Right forelimb (tissue), 1 donor: Measurements from ENCODE around the gene CAPN8.

ENCODE experiments used
- DNase-seq: peaks from one replicate; pipeline ENCODE4 v3.0.0-alpha.2; 2018

CAPN8 gene

DNA sequence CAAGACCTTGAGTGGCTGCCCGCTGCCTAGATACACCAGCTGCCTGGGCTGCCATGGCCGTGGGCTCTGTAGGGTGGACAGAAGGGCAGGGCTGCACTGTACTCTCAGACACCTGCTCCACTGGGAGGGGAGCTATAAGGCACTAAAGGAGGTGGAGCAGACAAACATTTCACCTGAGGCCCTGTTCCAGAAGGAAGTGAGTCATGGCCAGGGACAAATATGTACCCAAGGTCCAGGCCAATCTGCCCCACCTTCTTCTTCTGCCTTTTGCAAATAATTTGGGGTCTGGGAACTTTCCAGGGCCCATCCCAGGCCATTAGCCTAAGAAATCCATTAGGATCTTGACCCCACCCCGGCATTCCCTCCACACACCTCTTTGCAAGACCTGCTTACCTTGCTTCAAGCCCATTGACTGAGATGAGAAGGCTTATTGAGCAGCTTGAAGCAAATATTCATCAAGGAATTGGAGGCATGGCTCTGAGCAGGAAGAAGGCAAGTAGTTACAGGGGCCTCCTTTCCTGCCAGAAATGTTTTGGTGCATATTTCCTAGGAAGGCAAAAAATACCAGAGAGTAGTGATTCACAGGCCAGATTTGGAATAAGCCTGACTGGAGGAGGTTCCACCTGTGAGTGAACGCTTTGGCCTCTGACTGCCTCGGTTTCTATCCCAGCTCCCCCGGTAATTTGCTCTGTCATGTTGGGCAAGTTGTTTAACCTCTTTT lies at the start of gene CAPN8:
TSS of gene CAPN8 (minus strand) at position 110 of the 721 bp plus-strand sequence. CDS start at position 55, 55 bp downstream.
- no peak for DNase-seq

DNA sequence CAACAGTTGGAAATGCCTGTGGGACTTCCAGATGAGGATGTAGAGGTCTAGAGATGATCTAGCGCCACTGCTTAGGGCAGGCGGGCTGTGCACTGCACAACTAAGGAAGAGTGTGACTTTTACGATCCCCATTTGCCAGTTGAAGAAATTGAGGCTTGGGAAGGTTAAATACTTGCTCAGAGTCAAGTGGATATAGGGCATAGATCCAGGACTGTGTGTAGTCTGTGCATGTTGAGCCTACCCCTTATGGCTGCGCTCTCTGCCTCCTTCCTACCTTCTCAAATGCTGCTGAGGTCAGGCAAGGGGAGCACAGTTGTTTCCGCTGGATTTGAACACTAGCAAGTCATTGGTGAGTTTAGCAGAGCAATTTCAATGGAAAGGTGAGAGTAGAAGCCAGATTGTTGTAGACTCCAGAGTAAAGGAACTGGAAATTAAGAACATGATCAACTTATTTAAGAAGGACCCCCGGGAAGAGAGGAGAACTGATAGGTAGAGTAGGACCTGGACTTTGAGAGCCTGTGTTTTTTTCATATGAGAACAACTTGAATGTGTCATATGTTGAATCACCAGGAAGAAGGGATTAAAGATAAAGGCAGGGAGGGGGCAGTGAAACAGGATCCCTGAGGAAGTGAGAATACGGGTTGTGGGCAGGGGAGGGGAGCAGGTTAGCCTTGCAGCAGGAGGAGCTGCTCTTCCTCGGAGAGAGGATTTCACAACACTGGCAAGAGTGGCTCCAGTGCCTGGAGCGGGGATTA lies 49.5 kb upstream of the CAPN8 start:
- DNase-seq = no peak

DNA sequence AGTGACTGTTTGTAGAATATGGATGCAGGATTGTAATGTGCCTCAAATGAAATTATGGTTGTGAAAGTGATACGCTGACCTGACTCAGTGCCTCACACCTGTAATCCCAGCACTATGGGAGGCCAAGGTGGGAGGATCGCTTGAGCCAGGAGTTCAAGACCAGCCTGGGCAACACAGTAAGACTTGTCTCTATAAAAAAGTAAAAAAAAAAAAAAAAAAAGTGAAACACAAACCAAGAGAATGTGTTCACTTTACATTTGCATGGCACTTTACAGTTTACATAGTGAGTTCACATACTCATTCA lies 48.9 kb upstream of the CAPN8 start:
- no peak for DNase-seq

GRCh38 chr1:223713546-223714420 lies 48.3 kb upstream of the CAPN8 start:
- DNase-seq = no peak

- peak; percentile 76 for DNase-seq
Observed at GRCh38 chr1:223712850-223713474, 47.5 kb upstream of the CAPN8 start.

- DNase-seq = peak; percentile 89
Observed at GRCh38 chr1:223712194-223712849, 46.8 kb upstream of the CAPN8 start, which contains the start of gene CAPN2. TSS of gene CAPN2 (plus strand) at chr1:223712539. CDS start at chr1:223712641, 102 bp downstream.

DNA sequence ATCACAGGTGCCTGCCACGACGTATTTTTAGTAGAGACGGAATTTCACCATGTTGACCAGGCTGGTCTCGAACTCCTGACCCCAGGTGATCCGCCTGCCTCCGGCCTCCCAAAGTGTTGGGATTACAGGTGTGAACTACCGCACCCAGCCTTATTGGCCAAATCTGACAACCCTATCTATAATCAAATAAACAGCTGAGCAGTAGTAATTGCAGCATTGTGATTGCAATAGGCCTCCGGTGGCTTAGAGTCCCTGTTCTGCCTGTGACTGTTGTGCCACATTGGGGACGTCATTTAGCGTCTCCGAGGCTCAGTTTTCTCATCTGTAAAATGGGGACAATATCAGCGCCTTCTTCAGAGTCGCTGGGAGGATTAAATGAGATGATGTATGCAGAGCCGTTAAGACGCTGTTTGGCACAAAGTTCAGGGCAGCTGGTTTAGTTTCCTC lies 46.3 kb upstream of the CAPN8 start:
- DNase-seq = no peak

GRCh38 chr1:223711173-223711572 lies 45.7 kb upstream of the CAPN8 start:
- no peak for DNase-seq

GRCh38 chr1:223710179-223711133 lies 45.0 kb upstream of the CAPN8 start:
- DNase-seq = no peak

GRCh38 chr1:223709598-223709997 lies 44.1 kb upstream of the CAPN8 start:
- DNase-seq = no peak

DNA sequence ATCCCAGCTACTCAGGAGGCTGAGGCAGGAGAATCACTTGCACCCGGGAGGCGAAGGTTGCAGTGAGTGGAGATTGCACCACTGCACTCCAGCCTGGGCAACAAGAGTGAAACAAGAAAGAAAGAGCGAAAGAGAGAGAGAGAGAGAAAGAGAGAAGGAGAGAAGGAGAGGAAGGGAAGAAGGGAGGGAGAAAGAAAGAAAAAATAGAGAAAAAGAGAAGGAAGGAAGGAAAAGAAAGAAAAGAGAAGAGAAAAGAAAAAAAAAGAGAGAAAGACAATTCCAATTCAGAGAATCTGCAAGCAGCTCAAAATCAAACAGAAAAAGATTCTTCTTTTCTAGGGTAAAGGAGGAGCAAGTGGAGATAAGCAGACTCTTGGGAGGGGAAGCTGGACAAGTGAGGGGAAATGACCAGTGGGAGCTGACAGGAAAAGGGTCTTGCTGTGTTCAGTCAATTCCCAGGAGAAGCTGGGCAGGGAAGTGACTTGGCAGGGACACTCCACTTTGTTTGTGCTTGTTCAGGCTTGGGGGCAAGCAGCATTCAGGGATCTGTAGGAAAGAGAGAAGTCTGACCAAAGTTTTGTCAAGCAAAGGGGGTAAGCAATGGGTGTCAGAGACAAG lies 43.3 kb upstream of the CAPN8 start:
- DNase-seq = no peak

DNA sequence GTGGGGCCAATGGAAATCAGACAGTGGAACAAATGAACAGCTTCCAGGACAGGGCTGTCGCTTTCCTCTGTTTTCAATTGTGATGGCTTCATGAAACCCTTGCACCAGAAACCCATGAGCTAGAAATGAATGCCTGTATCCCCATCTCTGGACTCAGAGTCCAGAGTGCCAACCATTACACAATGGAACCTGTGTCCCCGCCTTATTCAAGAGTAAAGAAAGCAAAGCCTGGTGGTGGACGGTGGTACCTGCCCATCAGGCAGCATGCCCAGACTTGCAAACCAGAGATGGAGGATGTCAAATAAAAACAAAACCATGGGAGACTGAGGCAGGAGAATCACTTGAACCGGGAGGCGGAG lies 42.5 kb upstream of the CAPN8 start:
- DNase-seq = no peak

- DNase-seq = no peak
Observed at GRCh38 chr1:223707256-223708000, 41.9 kb upstream of the CAPN8 start.

GRCh38 chr1:223706077-223706973 lies 40.8 kb upstream of the CAPN8 start:
- peak; percentile 70 for DNase-seq

- no peak for DNase-seq
Observed at GRCh38 chr1:223704921-223705878, 39.7 kb upstream of the CAPN8 start.

DNA sequence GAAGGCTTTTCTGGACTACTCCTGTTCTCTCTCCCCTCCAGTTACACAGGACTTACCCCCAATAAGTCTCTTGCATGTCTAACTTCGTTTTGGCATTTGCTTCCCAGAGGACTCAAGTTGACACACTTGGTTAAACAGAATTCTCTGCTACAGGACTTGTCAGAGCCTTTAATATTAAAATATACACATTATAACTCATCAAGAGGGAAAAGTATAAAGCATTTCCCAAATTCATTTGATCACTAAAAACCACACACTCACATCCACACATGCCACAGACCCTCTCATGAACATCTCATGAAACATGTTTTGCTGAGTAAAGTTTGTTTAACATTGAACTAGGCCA lies 38.1 kb upstream of the CAPN8 start:
- no peak for DNase-seq
